ENCODE results near the gene CACNA2D2. TPM values are rescaled to one million over a fixed set of nuclear protein-coding genes. Genes with fewer than 3 reads are reported as not detected.

The CACNA2D2 gene
- total and polyA plus RNA-seq, 2 of the 4 experiments (the other 2 are of a cell fraction) = 0.15 TPM; not detected in 1

DNA sequence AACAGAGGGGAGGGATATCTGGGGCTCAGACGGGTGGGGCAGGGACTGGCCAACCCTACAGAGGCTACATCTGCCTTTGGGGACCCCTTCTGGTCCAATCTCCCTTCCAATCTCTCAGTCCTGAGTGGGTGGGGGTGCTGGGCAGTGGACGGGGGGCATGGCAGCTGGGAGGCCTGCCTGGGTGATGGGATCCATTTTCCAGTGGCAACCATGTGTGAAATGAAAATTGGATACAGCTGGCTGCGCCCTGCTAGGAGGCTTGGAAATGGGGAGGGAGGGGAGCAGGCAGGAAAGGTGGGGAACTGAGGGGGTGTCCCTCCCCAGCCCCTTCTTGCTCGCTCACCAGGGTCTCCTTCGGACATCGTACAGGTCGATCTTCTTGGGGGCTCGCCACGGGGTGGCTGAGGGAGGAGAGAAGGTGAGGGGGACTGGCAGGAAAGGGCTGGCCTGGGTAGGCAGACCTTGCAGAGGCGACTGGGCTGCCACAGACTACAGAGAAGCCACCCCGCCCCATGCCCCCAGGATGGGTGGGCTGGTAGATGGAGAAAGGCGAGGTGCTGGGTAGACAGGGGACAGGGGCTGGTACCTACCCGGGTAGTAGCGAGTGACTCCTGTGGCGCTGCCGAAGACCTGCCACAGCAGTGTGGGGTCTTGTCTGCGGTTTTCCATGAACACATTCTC lies 122.9 kb downstream of the CACNA2D2 start:
- no peak overlapping the region for H3K23ac ChIP-seq (ENCODE audit: low read depth, low read length)
- no peak overlapping the region for H3K9ac ChIP-seq (ENCODE audit: low read depth, low read length)
- H2AK5ac ChIP-seq (ENCODE audit: low read depth, low read length) = no peak overlapping the region
- H3K9me3 ChIP-seq (ENCODE audit: control insufficient read depth, insufficient read depth, low read length) = no peaks in the 10 kb centered on the region
- no peak overlapping the region for H2BK5ac ChIP-seq (ENCODE audit: low read depth, low read length, poor library complexity, severe bottlenecking)
- POLR2A ChIA-PET (ENCODE audit: unreplicated experiment) = interaction anchor here (0.6 kb wide), 1 partner anchor 193 kb away, joined by 4 read pairs; no protein-coding TSS in a partner anchor
- no peak for DNase-seq
- H3K4me2 ChIP-seq (ENCODE audit: low read depth, low read length) = no peak overlapping the region
- no peak overlapping the region for H3K27ac ChIP-seq (ENCODE audit: insufficient read depth, low read length)
- BruUV-seq (replicated peaks) = no TSS peak
- CTCF ChIA-PET = no interaction called here
- H3K9me1 ChIP-seq (ENCODE audit: insufficient read depth, low read length) = no peaks in the 10 kb centered on the region
- no peak overlapping the region for H3K56ac ChIP-seq (ENCODE audit: extremely low read depth, insufficient read depth, low read length)
- TF ChIP-seq RCOR1 (IDR thresholded peaks at IDR 0.05; ENCODE audit: insufficient replicate concordance, low read length) (no peak), FOS (IDR thresholded peaks at IDR 0.05; ENCODE audit: low read depth, low read length) (no peak), CEBPB (IDR thresholded peaks at IDR 0.05; ENCODE audit: low read depth, low read length) (no peak), SMC3 (IDR thresholded peaks at IDR 0.05; ENCODE audit: low read depth, low read length) (no peak), CHD1 (IDR thresholded peaks at IDR 0.05; ENCODE audit: low read depth, low read length) (no peak), NFE2L2 (IDR thresholded peaks at IDR 0.05; ENCODE audit: low read depth, low read length) (no peak), MAFK (IDR thresholded peaks at IDR 0.05; ENCODE audit: low read depth, low read length) (no peak), POLR2A (IDR thresholded peaks at IDR 0.05; ENCODE audit: low read depth, low read length) (no peak), MXI1 (IDR thresholded peaks at IDR 0.05; ENCODE audit: borderline replicate concordance, low read depth, low read length) (no peak), RAD21 (IDR thresholded peaks at IDR 0.05; ENCODE audit: low read length) (no peak), RFX5 (IDR thresholded peaks at IDR 0.05; ENCODE audit: low read depth, low read length) (no peak), BHLHE40 (IDR thresholded peaks at IDR 0.05; ENCODE audit: low read depth, low read length) (no peak), MAZ (IDR thresholded peaks at IDR 0.05; ENCODE audit: borderline replicate concordance, low read depth, low read length) (no peak)
- TF ChIP-seq, protein P1, sequence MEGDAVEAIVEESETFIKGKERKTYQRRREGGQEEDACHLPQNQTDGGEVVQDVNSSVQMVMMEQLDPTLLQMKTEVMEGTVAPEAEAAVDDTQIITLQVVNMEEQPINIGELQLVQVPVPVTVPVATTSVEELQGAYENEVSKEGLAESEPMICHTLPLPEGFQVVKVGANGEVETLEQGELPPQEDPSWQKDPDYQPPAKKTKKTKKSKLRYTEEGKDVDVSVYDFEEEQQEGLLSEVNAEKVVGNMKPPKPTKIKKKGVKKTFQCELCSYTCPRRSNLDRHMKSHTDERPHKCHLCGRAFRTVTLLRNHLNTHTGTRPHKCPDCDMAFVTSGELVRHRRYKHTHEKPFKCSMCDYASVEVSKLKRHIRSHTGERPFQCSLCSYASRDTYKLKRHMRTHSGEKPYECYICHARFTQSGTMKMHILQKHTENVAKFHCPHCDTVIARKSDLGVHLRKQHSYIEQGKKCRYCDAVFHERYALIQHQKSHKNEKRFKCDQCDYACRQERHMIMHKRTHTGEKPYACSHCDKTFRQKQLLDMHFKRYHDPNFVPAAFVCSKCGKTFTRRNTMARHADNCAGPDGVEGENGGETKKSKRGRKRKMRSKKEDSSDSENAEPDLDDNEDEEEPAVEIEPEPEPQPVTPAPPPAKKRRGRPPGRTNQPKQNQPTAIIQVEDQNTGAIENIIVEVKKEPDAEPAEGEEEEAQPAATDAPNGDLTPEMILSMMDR (conservative IDR thresholded peaks at IDR 0.05; ENCODE audit: low read depth, low read length) = no peak
- TF ChIP-seq, protein P2, sequence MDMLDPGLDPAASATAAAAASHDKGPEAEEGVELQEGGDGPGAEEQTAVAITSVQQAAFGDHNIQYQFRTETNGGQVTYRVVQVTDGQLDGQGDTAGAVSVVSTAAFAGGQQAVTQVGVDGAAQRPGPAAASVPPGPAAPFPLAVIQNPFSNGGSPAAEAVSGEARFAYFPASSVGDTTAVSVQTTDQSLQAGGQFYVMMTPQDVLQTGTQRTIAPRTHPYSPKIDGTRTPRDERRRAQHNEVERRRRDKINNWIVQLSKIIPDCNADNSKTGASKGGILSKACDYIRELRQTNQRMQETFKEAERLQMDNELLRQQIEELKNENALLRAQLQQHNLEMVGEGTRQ (IDR thresholded peaks at IDR 0.05; ENCODE audit: low read depth, low read length) = no peak
- TF ChIP-seq, protein P3, sequence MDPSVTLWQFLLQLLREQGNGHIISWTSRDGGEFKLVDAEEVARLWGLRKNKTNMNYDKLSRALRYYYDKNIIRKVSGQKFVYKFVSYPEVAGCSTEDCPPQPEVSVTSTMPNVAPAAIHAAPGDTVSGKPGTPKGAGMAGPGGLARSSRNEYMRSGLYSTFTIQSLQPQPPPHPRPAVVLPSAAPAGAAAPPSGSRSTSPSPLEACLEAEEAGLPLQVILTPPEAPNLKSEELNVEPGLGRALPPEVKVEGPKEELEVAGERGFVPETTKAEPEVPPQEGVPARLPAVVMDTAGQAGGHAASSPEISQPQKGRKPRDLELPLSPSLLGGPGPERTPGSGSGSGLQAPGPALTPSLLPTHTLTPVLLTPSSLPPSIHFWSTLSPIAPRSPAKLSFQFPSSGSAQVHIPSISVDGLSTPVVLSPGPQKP (IDR thresholded peaks at IDR 0.05; ENCODE audit: borderline replicate concordance, low read depth, low read length) = no peak
- H3K36me3 ChIP-seq (ENCODE audit: control insufficient read depth, insufficient read depth, low read length) = no peaks in the 10 kb centered on the region
- H3K18ac ChIP-seq (ENCODE audit: low read depth, low read length) = no peak overlapping the region
- H3K14ac ChIP-seq (replicated peaks; ENCODE audit: low read depth, low read length) = no peak overlapping the region
- dilution Hi-C loops (cut with HindIII; ENCODE audit: low sequenced_read_pairs, unreplicated experiment) = no loop called here
- 40% methylated on average over 1 of the region's 17 CpGs; no CpG with 5 or more reads in 1 of the 2 experiments for WGBS, 2 experiments (ENCODE audit: extremely low coverage in 2 of 2, insufficient read length in 1 of 2)
- no peaks in the 10 kb centered on the region for H4K20me1 ChIP-seq (ENCODE audit: insufficient read depth, low read length)
- H4K8ac ChIP-seq (ENCODE audit: low read depth in 2 of 2, low read length in 2 of 2) = no peak overlapping the region
- H3K4ac ChIP-seq (ENCODE audit: low read depth, low read length) = no peak overlapping the region
- H4K91ac ChIP-seq (ENCODE audit: insufficient read depth, low read depth, low read length) = no peak overlapping the region
- H2BK20ac ChIP-seq (ENCODE audit: low read depth, low read length) = no peak overlapping the region
- no peaks in the 10 kb centered on the region for H3K4me1 ChIP-seq (ENCODE audit: control insufficient read depth, insufficient read depth, low read length)
- H2BK15ac ChIP-seq (ENCODE audit: low read depth, low read length) = no peak overlapping the region
- H2AK9ac ChIP-seq (replicated peaks; ENCODE audit: low read depth, low read length, poor library complexity) = no peak overlapping the region
- no peak overlapping the region for H4K5ac ChIP-seq (ENCODE audit: low read depth, low read length)
- no peak overlapping the region for H2BK120ac ChIP-seq (ENCODE audit: low read depth, low read length)
- in situ Hi-C loops (cut with MboI; ENCODE audit: low sequenced_read_pairs) = no loop called here
- H3K4me3 ChIP-seq (ENCODE audit: insufficient read depth, low read depth, low read length) = no peak overlapping the region
- no peak for ATAC-seq (ENCODE audit: low read depth)
- intact Hi-C loops (cut with micrococcal nuclease) = no loop called here
- H3K79me1 ChIP-seq (ENCODE audit: low read depth in 1 of 2, low read length in 2 of 2) = no peaks in the 10 kb centered on the region
- peaks cover 34% of the 10 kb centered on the region for H3K27me3 ChIP-seq (ENCODE audit: control insufficient read depth, insufficient read depth, low read length)
- no peak overlapping the region for H2AFZ ChIP-seq (replicated peaks; ENCODE audit: low read length, poor library complexity)
